Panc1 (cell line): ENCODE results near the gene NIPA2.

Source experiments
- POLR2AphosphoS5 ChIP-seq: IDR thresholded peaks from 2 replicates; pipeline ENCODE4 v1.6.1; 2012; ENCODE audit warnings: mild to moderate bottlenecking, low read depth, low read length, moderate library complexity
- TF ChIP-seq, protein P1 (sequence below): fragments of 450-650 bp; IDR thresholded peaks from 2 replicates; pipeline ENCODE4 v1.5.1; 2017; ENCODE audit warnings: mild to moderate bottlenecking

DNA sequence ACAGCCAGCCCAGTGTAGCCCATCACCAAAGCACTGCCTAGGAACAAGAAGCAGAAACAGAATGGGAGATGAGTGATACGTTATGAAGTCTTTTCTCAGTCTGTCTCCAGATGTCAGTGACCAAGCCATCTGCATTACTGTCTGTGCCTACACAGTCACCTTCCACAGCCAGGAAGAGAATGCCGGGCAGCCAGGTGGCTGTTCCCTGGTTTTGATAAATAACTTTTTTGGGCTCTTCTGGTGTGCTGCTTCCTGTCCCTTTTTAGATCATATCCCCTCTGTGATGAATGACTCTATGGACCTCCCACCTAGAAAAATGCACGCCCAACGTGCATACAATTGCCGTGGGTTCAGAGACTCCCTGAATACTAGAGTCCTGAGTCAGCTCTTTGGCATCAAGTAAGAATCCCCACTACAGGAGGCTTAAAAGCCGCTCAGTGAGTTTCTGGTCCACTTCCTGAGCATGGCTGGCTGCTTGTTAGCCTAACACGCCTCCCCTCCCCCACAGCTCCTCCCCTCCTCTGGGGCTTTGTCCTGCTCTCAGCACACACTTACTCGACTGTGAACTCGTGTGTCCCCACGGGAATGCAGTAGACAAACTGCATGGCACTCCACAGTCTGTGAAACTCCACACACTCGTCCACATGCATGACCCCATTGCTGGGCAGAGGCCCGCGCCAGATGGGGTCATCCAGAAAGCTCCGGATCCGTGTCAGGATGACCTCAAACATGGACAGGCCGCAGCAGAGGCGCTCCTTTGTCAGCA, 34.7 kb downstream of the NIPA2 start:
- TF ChIP-seq, protein P1, sequence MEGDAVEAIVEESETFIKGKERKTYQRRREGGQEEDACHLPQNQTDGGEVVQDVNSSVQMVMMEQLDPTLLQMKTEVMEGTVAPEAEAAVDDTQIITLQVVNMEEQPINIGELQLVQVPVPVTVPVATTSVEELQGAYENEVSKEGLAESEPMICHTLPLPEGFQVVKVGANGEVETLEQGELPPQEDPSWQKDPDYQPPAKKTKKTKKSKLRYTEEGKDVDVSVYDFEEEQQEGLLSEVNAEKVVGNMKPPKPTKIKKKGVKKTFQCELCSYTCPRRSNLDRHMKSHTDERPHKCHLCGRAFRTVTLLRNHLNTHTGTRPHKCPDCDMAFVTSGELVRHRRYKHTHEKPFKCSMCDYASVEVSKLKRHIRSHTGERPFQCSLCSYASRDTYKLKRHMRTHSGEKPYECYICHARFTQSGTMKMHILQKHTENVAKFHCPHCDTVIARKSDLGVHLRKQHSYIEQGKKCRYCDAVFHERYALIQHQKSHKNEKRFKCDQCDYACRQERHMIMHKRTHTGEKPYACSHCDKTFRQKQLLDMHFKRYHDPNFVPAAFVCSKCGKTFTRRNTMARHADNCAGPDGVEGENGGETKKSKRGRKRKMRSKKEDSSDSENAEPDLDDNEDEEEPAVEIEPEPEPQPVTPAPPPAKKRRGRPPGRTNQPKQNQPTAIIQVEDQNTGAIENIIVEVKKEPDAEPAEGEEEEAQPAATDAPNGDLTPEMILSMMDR, result no peak
- no peak for TF ChIP-seq POLR2AphosphoS5
